ENCODE measurements around the gene CTBP2. TPM values are rescaled to one million over a fixed set of nuclear protein-coding genes. Genes with fewer than 3 reads are reported as not detected.

CTBP2 gene
- total RNA-seq, 1 experiment from 2014 or later = 125 TPM

GRCh38 chr10:124939290-124939689 is 221.1 kb downstream of the CTBP2 start:
- BruUV-seq (replicated peaks) = no TSS peak
- no peak overlapping the region for H3K4me3 ChIP-seq (ENCODE audit: low read depth in 2 of 2, low read length in 2 of 2)
- ChIA-PET CTCF (interaction anchor here (0.6 kb wide), 1 partner anchor 35 kb away, joined by 3 read pairs; no protein-coding TSS in a partner anchor), POLR2A (interaction anchor here (0.5 kb wide), 1 partner anchor 142 kb away, joined by 7 read pairs; no protein-coding TSS in a partner anchor)
- H3K36me3 ChIP-seq (ENCODE audit: control insufficient read depth, insufficient read depth, low read length) = no peaks in the 10 kb centered on the region
- no peaks in the 10 kb centered on the region for H3K9me3 ChIP-seq (ENCODE audit: control insufficient read depth, insufficient read depth, low read depth, low read length)
- no peak for TF ChIP-seq SIN3A (IDR thresholded peaks at IDR 0.05; ENCODE audit: borderline replicate concordance, insufficient read depth, low read depth, low read length)
- TF ChIP-seq REST (IDR thresholded peaks at IDR 0.05; ENCODE audit: insufficient read depth in 1 of 2, low read depth in 2 of 2, low read length in 1 of 2) = no peak
- TF ChIP-seq CTCF (IDR thresholded peaks at IDR 0.05) = no peak
- TF ChIP-seq POLR2AphosphoS5 (IDR thresholded peaks at IDR 0.05; ENCODE audit: low read depth, low read length) = no peak
- TF ChIP-seq TCF7L2 (IDR thresholded peaks at IDR 0.05; ENCODE audit: low read depth, low read length) = no peak
- no peaks in the 10 kb centered on the region for H3K27me3 ChIP-seq (ENCODE audit: control insufficient read depth, insufficient read depth, low read length)
- intact Hi-C loops (cut with micrococcal nuclease; ENCODE audit: unreplicated experiment) (no loop called here), in situ Hi-C loops (cut with HindIII; ENCODE audit: low pct_unique_long_range_greater_than_20kb, low sequenced_read_pairs) (no loop called here)
- no peak for DNase-seq (ENCODE audit: low read depth, low spot score)
- H3K27ac ChIP-seq (ENCODE audit: low read length) = no peak overlapping the region
- no peak for ATAC-seq
- H3K4me1 ChIP-seq (ENCODE audit: control insufficient read depth, insufficient read depth, low read length) = peaks cover 6% of the 10 kb centered on the region

DNA sequence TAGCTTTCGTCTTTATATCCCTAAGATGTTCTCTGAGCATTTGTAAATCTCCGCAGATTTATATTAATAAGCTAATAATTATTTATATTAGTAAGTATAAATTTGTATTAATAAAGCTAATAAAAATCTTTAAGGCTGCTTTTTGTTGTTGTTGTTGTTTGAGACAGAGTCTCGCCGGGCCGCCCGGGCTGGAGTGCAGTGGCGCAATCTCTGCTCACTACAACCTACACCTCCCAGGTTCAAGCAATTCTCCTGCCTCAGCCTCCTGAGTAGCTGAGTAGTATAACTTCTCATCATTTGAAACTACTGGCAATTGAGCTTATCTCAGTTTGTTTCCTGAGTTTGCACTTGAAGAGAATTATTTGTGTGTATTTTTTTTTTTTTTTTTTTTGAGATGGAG is 223.6 kb downstream of the CTBP2 start:
- CTCF ChIA-PET = no interaction called here
- no TSS peak for BruUV-seq (replicated peaks)
- Histone ChIP-seq H3K4me1 (ENCODE audit: control insufficient read depth, insufficient read depth, low read length) (no peaks in the 10 kb centered on the region), H3K9me3 (ENCODE audit: control insufficient read depth, insufficient read depth, low read depth, low read length) (no peaks in the 10 kb centered on the region; the same call in 1 of the 2 replicates), H3K36me3 (ENCODE audit: control insufficient read depth, insufficient read depth, low read length) (no peaks in the 10 kb centered on the region), H3K27me3 (ENCODE audit: control insufficient read depth, insufficient read depth, low read length) (no peaks in the 10 kb centered on the region), H3K4me3 (ENCODE audit: low read depth in 2 of 2, low read length in 2 of 2) (no peak overlapping the region), H3K27ac (ENCODE audit: low read length) (no peak overlapping the region)
- DNase-seq (ENCODE audit: low read depth, low spot score) (no peak), ATAC-seq (no peak)
- POLR2A ChIA-PET = interaction anchor here (0.8 kb wide), 1 partner anchor 57 kb away, joined by 3 read pairs; no protein-coding TSS in a partner anchor
- no peak for TF ChIP-seq REST (IDR thresholded peaks at IDR 0.05; ENCODE audit: insufficient read depth in 1 of 2, low read depth in 2 of 2, low read length in 1 of 2)
- TF ChIP-seq POLR2AphosphoS5 (IDR thresholded peaks at IDR 0.05; ENCODE audit: low read depth, low read length) = no peak
- no peak for TF ChIP-seq CTCF (IDR thresholded peaks at IDR 0.05)
- TF ChIP-seq SIN3A (IDR thresholded peaks at IDR 0.05; ENCODE audit: borderline replicate concordance, insufficient read depth, low read depth, low read length) = no peak
- no peak for TF ChIP-seq TCF7L2 (IDR thresholded peaks at IDR 0.05; ENCODE audit: low read depth, low read length)
- in situ Hi-C loops (cut with HindIII; ENCODE audit: low pct_unique_long_range_greater_than_20kb, low sequenced_read_pairs) = no loop called here
- intact Hi-C loops (cut with micrococcal nuclease; ENCODE audit: unreplicated experiment) = no loop called here

Data from Panc1 (cell line).